ENCODE data around the gene PLOD2. TPM values are rescaled to one million over a fixed set of nuclear protein-coding genes. Genes with fewer than 3 reads are reported as not detected.

Gene PLOD2
- total and polyA plus RNA-seq, 12 donors, result 12.5 to 44.6 (median 16.8) TPM

DNA sequence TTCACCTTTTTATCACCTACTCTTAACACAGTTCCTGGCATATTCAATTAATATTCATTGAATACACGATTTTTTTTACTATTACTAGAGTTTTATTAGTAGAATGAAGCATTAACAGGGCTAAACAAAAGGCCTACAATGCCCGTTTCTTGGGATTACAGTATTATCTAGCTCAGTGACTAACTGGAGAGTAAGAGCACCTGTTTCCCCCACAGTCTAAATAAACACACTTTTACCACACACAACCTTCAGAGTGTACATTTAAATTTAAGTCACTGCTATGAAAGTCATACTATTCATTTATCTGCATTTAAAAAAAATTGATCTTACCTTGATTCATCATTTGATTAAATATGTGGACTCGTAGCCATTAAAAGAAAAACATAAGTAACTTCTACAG lies 74.8 kb downstream of the PLOD2 start:
- intact Hi-C loops (cut with DNase I), result no loop called here
- Histone ChIP-seq H3K4me1 (peaks cover 0 to 9% (median 0%) of the 10 kb centered on the region in 9 donors), H3K9me3 (no peaks in the 10 kb centered on the region), H3K36me3 (peaks cover 0 to 44% (median 0%) of the 10 kb centered on the region in 9 donors), H3K4me3 (no peak overlapping the region), H3K27ac (no peak overlapping the region), H3K27me3 (no peaks in the 10 kb centered on the region)
- TF ChIP-seq, protein P1, sequence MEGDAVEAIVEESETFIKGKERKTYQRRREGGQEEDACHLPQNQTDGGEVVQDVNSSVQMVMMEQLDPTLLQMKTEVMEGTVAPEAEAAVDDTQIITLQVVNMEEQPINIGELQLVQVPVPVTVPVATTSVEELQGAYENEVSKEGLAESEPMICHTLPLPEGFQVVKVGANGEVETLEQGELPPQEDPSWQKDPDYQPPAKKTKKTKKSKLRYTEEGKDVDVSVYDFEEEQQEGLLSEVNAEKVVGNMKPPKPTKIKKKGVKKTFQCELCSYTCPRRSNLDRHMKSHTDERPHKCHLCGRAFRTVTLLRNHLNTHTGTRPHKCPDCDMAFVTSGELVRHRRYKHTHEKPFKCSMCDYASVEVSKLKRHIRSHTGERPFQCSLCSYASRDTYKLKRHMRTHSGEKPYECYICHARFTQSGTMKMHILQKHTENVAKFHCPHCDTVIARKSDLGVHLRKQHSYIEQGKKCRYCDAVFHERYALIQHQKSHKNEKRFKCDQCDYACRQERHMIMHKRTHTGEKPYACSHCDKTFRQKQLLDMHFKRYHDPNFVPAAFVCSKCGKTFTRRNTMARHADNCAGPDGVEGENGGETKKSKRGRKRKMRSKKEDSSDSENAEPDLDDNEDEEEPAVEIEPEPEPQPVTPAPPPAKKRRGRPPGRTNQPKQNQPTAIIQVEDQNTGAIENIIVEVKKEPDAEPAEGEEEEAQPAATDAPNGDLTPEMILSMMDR (IDR thresholded peaks at IDR 0.05), result no peak
- no peak for DNase-seq
- WGBS, 2 donors, result 60 to 71% methylated on average over 3 of the region's 3 CpGs
- no peak for ATAC-seq

DNA sequence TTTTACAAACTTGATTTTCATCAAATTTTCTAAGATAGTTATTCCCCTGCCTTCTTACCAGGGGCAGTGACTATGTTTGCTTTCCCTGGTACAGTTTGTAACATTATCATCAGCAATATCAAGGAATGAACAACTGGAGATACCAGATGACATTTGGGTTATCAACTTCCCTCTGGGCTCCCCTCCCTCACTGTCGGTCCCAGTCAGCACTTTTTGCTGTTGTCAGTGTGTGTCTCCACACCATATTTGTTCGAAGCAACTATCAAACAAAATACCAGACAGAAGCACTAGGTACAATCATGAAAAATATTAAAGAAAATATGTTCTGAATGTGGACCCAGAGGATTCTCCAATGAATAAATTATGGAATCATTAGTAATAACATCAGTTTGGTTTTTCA lies 75.3 kb downstream of the PLOD2 start:
- TF ChIP-seq, protein P1 (IDR thresholded peaks at IDR 0.05), result no peak
- 34 to 43% methylated on average over 2 of the region's 2 CpGs for WGBS, 2 donors
- peaks cover 0 to 44% (median 0%) of the 10 kb centered on the region in 9 donors for H3K36me3 ChIP-seq
- H3K27ac ChIP-seq, result no peak overlapping the region
- no peak overlapping the region for H3K4me3 ChIP-seq
- no peaks in the 10 kb centered on the region for H3K9me3 ChIP-seq
- peaks cover 0 to 6% (median 0%) of the 10 kb centered on the region in 9 donors for H3K4me1 ChIP-seq
- ATAC-seq, result no peak
- intact Hi-C loops (cut with DNase I), result no loop called here
- H3K27me3 ChIP-seq, result no peaks in the 10 kb centered on the region
- no peak for DNase-seq

DNA sequence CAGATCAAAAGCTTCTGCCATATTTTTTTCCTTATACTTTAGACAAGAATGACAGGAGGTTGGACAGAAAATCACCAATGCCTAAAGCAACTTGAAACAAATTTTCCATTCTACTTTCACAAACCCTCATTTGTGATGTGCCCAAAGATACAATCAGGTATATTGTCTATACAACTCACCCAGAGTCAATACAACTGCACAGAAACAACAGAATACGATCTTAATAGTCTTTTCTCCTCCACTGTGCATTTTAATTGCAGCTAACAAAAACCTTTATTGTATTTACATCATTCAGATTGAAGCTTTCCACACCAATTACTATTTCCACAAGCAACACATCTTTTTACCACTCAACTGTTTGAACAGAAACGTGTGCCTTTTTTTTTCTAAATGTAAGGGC lies 80.4 kb downstream of the PLOD2 start:
- DNase-seq (no peak), ATAC-seq (no peak)
- TF ChIP-seq, protein P1 (IDR thresholded peaks at IDR 0.05), result no peak
- H3K27ac ChIP-seq, result no peak overlapping the region
- intact Hi-C loops (cut with DNase I), result no loop called here
- 74 to 80% methylated on average over 2 of the region's 2 CpGs for WGBS, 2 donors
- no peaks in the 10 kb centered on the region for H3K9me3 ChIP-seq
- no peaks in the 10 kb centered on the region for H3K27me3 ChIP-seq
- no peak overlapping the region for H3K4me3 ChIP-seq
- H3K36me3 ChIP-seq, result peaks cover 0 to 70% (median 6%) of the 10 kb centered on the region in 9 donors
- no peaks in the 10 kb centered on the region for H3K4me1 ChIP-seq

DNA sequence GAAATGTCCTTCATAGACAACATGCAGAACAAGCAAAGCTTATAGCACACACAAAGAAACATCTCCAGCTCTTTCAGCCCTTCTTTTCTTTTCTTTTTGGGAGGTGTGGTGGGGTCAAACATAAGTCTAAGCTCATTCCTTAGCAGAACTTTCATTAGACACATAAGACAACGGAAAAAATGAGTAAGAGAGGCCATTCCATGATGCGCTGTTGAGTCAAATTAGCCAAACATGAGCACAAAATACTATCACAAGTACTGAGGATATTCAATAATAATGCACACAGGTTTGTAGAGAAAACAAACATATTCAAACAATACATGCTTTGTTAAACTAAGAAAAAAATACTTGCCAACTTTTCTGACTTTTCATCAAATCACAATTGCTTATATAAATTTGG lies 83.0 kb downstream of the PLOD2 start:
- intact Hi-C loops (cut with DNase I), result loop anchor here in 3 of 10 donors (5.0 to 10.0 kb wide), 3 partner anchors 84 to 247 kb away; partner anchors contain the start of gene PLOD2 (in 2 of the 3)
- H3K36me3 ChIP-seq, result peaks cover 0 to 63% (median 6%) of the 10 kb centered on the region in 9 donors
- 96 to 97% methylated on average over 2 of the region's 2 CpGs for WGBS, 2 donors

More for the DNA sequence above, 83.0 kb downstream of the PLOD2 start:
- Histone ChIP-seq H3K27me3 (no peaks in the 10 kb centered on the region), H3K4me3 (no peak overlapping the region), H3K9me3 (no peaks in the 10 kb centered on the region), H3K4me1 (peaks cover 0 to 12% (median 4%) of the 10 kb centered on the region in 9 donors), H3K27ac (no peak overlapping the region)
- DNase-seq, result no peak
- TF ChIP-seq, protein P1 (IDR thresholded peaks at IDR 0.05), result no peak
- no peak for ATAC-seq
